Urinary bladder (tissue), 4 donors: ENCODE data around the gene HOXD1. TPM values are rescaled to one million over a fixed set of nuclear protein-coding genes. Genes with fewer than 3 reads are reported as not detected.

ENCODE experiments used
- DNase-seq: peaks from one replicate; pipeline ENCODE4 v3.0.0-alpha.2; 2015; ENCODE audit errors: extremely low spot score
- H3K27ac ChIP-seq: one replicate; pipeline ENCODE4 v1.5.1; 2013; ENCODE audit warnings: low read depth, mild to moderate bottlenecking, moderate library complexity
- H3K36me3 ChIP-seq: one replicate; pipeline ENCODE4 v1.6.1; 2013; ENCODE audit warnings: mild to moderate bottlenecking, moderate library complexity; ENCODE audit not compliant: insufficient read depth
- H3K4me1 ChIP-seq: one replicate; pipeline ENCODE4 v1.6.1; 2013; ENCODE audit warnings: mild to moderate bottlenecking, moderate library complexity; ENCODE audit not compliant: insufficient read depth
- H3K4me3 ChIP-seq: one replicate; pipeline ENCODE4 v1.5.1; 2013; ENCODE audit warnings: low read depth, low read length
- WGBS: extraction: QIAGEN DNeasy Blood & Tissue Kit; methylation state at CpG from one replicate; pipeline ENCODE4 v1.1.7; 2013; 5-methylcytosine and 5-hydroxymethylcytosine counted together
- polyA plus RNA-seq: library from polyadenylated mRNA; stranded (reverse); fragments of 200-250 nt; gene quantifications from one replicate; pipeline ENCODE4 v1.2.3, GENCODE V29; 2013
- total RNA-seq: library from RNA; depleted of rRNA; stranded (reverse); fragments of >200 nt; gene quantifications from one replicate; pipeline ENCODE4 v1.2.3, GENCODE V29; 2014
- donor health status: healthy with polysubstance abuse.
- donor health status: healthy.

HOXD1 gene
- total and polyA plus RNA-seq, 2 donors = 0.90 to 1.4 TPM

DNA sequence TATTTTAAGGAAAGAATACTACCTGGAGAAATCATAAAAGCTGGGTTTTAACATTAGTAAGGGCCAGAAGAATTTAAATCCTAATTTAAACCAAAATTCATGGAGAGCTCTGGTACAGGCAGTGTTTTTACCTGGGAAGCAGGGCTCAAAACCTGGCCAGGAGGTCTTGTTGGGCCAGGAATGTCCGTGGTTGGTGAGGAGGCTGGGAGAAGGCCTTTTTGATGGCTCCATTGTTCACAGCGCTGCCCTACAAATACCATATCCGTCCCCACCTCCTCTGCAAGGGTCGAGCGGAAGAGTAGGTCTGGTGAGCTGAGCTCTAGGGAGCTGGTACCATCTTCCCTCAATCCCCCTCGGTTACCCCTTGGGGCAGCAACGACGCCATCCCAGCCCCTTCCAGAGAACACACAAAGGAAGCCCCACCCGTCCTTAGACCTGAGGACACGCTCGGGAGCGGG is 10.9 kb upstream of the HOXD1 start:
- Histone ChIP-seq H3K27ac (peak overlapping the region; percentile 66), H3K36me3 (no peaks in the 10 kb centered on the region), H3K4me3 (peak overlapping the region; percentile 28), H3K4me1 (no peaks in the 10 kb centered on the region)
- WGBS = 16% methylated on average over 12 of the region's 12 CpGs
- DNase-seq = no peak

DNA sequence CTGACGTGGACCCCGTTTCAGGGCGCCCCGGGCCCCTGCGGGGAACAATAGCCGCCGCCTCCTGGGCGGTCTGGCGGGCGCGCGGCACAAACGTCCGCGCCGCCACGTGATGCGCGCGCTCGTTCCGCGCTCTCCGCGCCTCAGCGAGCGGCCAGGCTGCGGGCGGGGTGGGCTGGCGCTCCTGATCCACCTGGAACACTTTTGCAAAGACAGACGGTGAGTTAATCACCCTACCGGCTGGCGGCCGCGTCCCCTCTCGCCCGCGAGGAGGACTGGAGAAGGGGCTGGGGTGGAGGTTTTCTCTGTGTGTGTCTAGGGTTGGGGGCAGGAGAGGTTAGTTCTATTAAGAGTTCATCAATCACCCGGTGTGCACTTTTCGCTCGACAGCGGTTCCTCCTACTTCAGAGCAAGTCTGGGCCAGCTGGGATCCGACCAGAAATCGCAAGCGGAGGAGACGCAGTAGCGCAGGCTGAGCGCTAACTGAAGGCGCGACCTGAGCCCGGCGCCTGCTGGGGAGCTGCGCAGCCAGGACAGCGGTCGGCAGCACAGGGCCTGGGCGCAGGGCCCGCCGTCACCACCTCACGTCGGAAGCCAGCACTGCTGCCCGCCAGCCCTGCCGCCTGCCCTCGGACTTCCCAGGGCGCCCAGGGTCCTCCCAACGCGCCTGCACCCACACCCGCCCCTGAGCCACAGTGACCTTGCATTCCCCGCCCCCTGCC is 10.3 kb upstream of the HOXD1 start:
- no peaks in the 10 kb centered on the region for H3K4me1 ChIP-seq
- H3K4me3 ChIP-seq = peak overlapping the region; percentile 28
- H3K36me3 ChIP-seq = no peaks in the 10 kb centered on the region
- peak overlapping the region; percentile 83 for H3K27ac ChIP-seq
- 3% methylated on average over 68 of the region's 68 CpGs for WGBS
- DNase-seq = no peak

DNA sequence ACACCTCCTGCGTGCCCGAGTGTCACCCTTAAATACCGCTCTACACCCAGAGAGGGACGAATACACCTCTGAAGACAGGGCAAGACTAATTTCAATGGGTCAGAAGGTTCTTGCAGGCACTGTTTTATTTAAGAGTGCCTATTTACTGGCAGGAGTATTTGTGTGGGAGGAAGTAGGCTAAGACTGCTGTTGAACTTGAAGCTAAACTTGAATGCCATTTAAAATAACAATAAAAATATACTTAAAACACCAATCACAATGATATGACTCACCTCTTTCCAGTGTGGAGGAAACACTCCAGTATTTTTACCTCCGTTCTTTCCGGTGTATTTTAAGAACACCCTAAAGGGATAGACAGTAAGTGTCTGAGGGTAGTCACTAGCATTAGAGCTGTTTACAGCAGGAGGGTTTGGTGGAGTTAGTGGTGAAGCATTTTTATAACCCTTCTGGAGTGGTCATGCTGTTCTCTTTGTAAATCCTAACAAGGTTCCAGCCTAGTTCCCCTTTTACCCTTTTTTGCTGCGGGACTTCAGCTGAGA is 9.6 kb upstream of the HOXD1 start:
- Histone ChIP-seq H3K4me1 (no peaks in the 10 kb centered on the region), H3K36me3 (no peaks in the 10 kb centered on the region), H3K4me3 (peak overlapping the region; percentile 28), H3K27ac (peak overlapping the region; percentile 83)
- 27% methylated on average over 7 of the region's 7 CpGs for WGBS
- DNase-seq = no peak

DNA sequence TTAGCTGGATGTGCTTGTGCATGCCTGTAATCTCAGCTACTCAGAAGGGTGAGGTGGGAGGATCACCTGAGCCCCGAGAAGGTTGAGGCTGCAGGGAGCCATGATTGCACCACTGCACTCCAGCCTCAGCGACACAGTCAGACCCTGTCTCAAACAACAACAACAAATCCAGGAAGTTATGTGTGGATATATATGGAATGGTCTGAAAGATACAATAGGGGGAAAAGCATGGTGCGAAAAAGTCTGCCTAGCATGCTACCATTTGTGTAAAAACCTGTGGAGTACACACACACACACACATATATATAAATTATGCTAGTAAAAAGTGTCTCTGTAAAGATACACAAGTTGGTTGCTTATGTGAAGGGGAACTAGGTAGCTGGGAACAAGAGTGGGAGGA is 6.9 kb upstream of the HOXD1 start:
- H3K4me1 ChIP-seq = no peaks in the 10 kb centered on the region
- no peak overlapping the region for H3K4me3 ChIP-seq
- H3K27ac ChIP-seq = no peak overlapping the region
- no peak for DNase-seq
- H3K36me3 ChIP-seq = no peaks in the 10 kb centered on the region
- WGBS = 77% methylated on average over 3 of the region's 3 CpGs

DNA sequence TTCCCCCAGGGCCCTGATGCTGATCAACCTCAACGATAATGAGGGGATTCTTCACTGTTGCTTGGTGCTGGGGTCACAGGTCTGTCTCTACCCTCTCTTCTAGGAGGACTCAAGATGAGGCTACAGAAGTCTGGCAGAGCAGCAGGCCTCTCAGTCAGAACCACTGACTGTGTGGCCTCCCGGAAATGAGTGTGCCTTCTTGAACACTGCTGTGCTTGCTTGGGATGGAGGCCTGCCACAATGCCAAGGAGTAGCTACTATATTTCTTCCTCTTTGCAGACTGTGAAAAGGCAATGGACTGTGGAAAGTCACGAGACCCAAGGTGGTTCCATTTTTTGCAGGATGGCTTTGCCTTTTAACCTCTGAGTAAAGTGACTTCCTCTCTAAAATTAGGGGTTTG is 5.8 kb upstream of the HOXD1 start:
- no peak for DNase-seq
- no peak overlapping the region for H3K4me3 ChIP-seq
- WGBS = 85% methylated on average over 3 of the region's 3 CpGs
- no peak overlapping the region for H3K27ac ChIP-seq
- H3K4me1 ChIP-seq = no peaks in the 10 kb centered on the region
- H3K36me3 ChIP-seq = no peaks in the 10 kb centered on the region

DNA sequence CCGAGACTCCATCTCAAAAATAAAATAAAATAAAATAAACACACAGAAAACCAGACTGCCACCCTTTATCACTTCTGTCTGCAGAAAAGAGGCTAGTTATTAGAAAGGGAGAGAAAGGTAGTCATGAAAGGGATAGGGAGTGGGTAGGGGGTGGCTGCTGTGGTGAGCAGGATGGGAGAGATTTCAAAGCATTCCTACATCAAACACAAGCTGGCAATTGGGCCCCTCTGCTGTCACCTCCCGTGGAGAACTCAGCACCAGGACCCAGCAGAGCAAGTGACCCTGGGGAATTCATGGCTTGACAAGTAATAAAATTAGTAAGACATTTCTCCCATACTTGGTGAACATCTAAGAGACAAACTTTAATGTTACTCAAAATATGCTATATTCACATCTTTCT is 3.7 kb upstream of the HOXD1 start:
- no peak overlapping the region for H3K4me3 ChIP-seq
- no peaks in the 10 kb centered on the region for H3K36me3 ChIP-seq
- peaks cover 3% of the 10 kb centered on the region for H3K4me1 ChIP-seq
- no peak for DNase-seq
- WGBS = 59% methylated on average over 2 of the region's 2 CpGs
- no peak overlapping the region for H3K27ac ChIP-seq

DNA sequence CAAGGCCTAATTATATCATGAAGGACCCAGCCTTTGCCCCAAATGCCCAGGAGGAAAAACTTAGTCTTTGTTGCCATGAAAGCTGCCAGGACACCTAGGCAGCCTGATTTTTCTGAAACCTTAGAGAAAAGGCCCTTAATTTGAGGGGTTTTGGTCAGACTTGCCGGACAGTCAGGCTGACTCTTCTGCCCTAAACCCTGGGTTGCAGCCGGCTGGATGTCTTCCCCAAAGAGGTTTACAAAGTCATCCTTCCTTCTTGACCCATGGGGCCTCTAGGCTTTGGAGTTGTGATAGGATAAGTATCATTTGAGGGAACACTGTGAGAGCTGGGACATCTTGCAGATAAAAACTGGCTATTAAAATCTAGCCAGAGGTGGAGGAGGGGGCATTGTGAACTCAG is 2.4 kb upstream of the HOXD1 start:
- H3K27ac ChIP-seq = no peak overlapping the region
- no peaks in the 10 kb centered on the region for H3K36me3 ChIP-seq
- no peak overlapping the region for H3K4me3 ChIP-seq
- DNase-seq = no peak
- WGBS = 86% methylated on average over 2 of the region's 2 CpGs
- peaks cover 5% of the 10 kb centered on the region for H3K4me1 ChIP-seq

DNA sequence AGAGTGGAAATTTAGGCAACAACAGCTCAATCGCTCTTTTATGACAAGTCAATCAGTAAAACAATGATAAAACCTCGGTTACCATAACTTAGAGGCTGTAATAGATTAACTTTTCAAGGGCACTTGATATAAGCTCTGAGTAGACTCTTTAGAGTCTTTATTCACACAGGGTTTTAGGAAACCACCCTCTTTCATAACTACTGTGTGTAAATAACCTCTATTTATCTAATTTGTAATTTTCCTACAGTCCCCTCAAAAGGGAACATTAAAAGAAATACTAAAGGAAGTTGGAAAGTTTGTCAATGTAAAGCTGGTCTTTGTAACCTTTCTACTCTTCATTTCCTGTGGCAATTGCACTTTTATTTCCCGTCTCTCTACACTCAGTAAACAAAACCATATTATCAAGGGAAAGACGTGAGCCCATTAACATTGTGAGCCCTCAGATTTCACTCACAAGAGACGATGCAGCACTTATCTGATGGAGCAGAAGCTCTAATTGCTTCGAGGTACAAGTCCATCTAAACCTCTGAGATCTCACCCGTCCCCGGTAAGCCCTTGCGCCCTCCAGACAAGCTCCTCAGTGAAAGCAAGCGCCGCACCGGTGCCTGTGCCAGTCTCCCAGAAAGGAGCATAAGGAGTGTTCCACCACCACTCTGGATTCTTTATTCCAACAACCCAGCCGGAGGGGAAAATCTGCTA is 1.1 kb upstream of the HOXD1 start:
- Histone ChIP-seq H3K36me3 (no peaks in the 10 kb centered on the region), H3K27ac (no peak overlapping the region)
- 7% methylated on average over 13 of the region's 13 CpGs for WGBS

DNA sequence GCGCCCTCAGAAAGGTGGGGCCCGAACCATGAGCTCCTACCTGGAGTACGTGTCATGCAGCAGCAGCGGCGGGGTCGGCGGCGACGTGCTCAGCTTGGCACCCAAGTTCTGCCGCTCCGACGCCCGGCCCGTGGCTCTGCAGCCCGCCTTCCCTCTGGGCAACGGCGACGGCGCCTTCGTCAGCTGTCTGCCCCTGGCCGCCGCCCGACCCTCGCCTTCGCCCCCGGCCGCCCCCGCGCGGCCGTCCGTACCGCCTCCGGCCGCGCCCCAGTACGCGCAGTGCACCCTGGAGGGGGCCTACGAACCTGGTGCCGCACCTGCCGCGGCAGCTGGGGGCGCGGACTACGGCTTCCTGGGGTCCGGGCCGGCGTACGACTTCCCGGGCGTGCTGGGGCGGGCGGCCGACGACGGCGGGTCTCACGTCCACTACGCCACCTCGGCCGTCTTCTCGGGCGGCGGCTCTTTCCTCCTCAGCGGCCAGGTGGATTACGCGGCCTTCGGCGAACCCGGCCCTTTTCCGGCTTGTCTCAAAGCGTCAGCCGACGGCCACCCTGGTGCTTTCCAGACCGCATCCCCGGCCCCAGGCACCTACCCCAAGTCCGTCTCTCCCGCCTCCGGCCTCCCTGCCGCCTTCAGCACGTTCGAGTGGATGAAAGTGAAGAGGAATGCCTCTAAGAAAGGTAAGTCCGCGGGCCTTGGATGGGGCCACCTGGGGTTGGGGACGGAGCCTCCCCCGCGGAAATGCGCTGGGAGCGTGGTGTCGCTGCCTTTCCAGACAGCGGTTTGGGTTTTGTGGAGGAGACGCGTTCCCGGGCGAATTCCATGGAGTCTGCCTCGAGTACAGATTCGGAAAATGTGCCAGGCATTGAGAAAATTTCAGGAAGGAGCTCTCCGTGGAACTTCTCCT is 559 bp downstream of the HOXD1 start:
- Histone ChIP-seq H3K4me1 (peaks cover 5% of the 10 kb centered on the region), H3K27ac (peak overlapping the region; percentile 46), H3K36me3 (no peaks in the 10 kb centered on the region), H3K4me3 (peak overlapping the region; percentile 48)
- no peak for DNase-seq
- WGBS = 1% methylated on average over 98 of the region's 98 CpGs

More for the DNA sequence above, 1.1 kb upstream of the HOXD1 start:
- DNase-seq = no peak
- peak overlapping the region; percentile 48 for H3K4me3 ChIP-seq
- peaks cover 5% of the 10 kb centered on the region for H3K4me1 ChIP-seq

DNA sequence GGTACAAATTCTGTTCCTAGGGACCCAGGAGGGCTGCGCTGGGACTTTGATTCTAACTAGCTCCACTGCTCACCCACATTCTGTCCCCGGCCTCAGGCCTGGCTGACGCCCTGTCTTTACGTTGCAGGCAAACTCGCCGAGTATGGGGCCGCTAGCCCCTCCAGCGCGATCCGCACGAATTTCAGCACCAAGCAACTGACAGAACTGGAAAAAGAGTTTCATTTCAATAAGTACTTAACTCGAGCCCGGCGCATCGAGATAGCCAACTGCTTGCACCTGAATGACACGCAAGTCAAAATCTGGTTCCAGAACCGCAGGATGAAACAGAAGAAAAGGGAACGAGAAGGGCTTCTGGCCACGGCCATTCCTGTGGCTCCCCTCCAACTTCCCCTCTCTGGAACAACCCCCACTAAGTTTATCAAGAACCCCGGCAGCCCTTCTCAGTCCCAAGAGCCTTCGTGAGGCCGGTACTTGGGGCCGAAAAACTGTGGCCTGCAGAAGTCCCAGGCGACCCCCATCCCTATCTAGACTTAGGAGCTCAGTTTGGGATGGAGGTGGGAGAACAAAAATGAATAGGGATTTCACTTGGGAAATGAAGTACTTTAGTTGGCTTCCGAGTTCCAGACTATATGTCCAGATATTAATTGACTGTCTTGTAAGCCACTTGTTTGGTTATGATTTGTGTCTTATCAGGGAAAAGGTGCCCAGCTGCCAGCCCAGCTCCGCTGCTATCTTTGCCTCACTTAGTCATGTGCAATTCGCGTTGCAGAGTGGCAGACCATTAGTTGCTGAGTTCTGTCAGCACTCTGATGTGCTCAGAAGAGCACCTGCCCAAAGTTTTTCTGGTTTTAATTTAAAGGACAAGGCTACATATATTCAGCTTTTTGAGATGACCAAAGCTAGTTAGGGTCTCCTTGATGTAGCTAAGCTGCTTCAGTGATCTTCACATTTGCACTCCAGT is 1.5 kb downstream of the HOXD1 start:
- DNase-seq = no peak
- peak overlapping the region; percentile 48 for H3K4me3 ChIP-seq
- 14% methylated on average over 28 of the region's 28 CpGs for WGBS
- H3K4me1 ChIP-seq = peaks cover 5% of the 10 kb centered on the region
- H3K36me3 ChIP-seq = no peaks in the 10 kb centered on the region
- H3K27ac ChIP-seq = no peak overlapping the region

DNA sequence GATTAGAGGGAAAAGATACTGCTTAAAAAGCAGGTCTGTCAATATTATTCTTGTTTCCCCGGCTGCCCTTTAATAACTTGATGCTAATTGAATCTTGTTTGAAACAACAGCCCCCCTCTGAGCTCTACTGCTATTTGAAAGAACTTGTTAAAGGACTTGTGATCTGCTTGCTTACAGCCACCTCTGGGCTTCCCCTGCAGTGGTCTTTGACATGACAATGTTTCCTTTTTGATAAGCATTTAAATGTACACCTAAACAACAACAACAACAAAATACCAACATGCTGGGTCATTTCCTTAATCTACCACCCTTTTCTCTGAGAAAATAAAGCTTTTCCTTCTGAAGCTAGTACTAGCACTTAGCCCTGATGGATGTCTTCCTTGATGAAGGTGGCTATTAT is 3.9 kb downstream of the HOXD1 start:
- WGBS = 21% methylated on average over 1 of the region's 1 CpG
- Histone ChIP-seq H3K36me3 (no peaks in the 10 kb centered on the region), H3K27ac (no peak overlapping the region), H3K4me1 (peaks cover 5% of the 10 kb centered on the region), H3K4me3 (no peak overlapping the region)
- DNase-seq = no peak

DNA sequence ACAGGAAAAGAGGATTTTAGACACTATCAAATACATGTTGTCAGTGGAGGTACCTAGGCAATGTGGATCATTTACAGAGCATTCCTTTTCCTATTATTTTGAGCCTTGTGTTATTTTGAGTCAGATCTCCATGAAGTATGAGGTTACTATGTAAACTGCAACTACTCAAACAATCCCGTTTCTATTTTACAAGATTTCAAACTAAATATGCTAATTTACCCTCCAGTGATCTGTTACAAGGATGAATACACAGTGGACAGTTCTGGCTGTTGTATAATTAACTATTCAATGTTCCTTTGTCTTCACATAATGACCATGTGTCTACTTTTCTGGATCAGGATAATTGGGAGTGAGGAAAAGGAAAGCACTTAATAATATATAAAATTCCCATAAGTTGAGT is 4.6 kb downstream of the HOXD1 start:
- DNase-seq = no peak
- 4% methylated on average over 1 of the region's 1 CpG for WGBS
- H3K4me3 ChIP-seq = no peak overlapping the region

More for the DNA sequence above, 4.6 kb downstream of the HOXD1 start:
- Histone ChIP-seq H3K36me3 (no peaks in the 10 kb centered on the region), H3K4me1 (peaks cover 5% of the 10 kb centered on the region), H3K27ac (no peak overlapping the region)
